ENCODE data around the gene GJA1.

GRCh38 chr6:121395736-121396135 lies 39.7 kb upstream of the GJA1 start:
- TF ChIP-seq CTCF (IDR thresholded peaks at IDR 0.05 in 4 of 5, conservative IDR thresholded peaks at IDR 0.05 in 1 of 5) (no peak), POLR2A (IDR thresholded peaks at IDR 0.05) (no peak)
